K562 (cell line): ENCODE measurements around the gene SNRNP40.

ENCODE experiments used
- BMI1 ChIP-seq: fragments of 150-350 bp; IDR thresholded peaks from 2 replicates; pipeline ENCODE4 v1.6.1; 2014; ENCODE audit warnings: low read length
- BRCA1 ChIP-seq, 2 experiments: fragments of 450-650 bp in 1 of 2; sonication (generic) in 1 of 2; formaldehyde crosslinking in 1 of 2; IDR thresholded peaks; 2 replicates each; pipeline versions ENCODE4 v1.5.0 to v1.6.1; 2017 to 2020; ENCODE audit warnings: mild to moderate bottlenecking in 1 of 2, missing genetic modification reagents in 1 of 2
- ELK1 ChIP-seq: sonication (generic); formaldehyde crosslinking; IDR thresholded peaks from 2 replicates; pipeline ENCODE4 v1.8.1; 2022; ENCODE audit warnings: missing genetic modification reagents
- EZH2 ChIP-seq: IDR thresholded peaks from 2 replicates; pipeline ENCODE4 v1.6.1; 2012; ENCODE audit warnings: low read depth, mild to moderate bottlenecking, inconsistent platforms, low read length, borderline replicate concordance
- PCBP1 ChIP-seq: fragments of 200-400 bp; formaldehyde crosslinking; IDR thresholded peaks from 2 replicates; pipeline ENCODE4 v1.6.1; 2018; ENCODE audit warnings: mild to moderate bottlenecking, low read depth, low read length; ENCODE audit not compliant: poor library complexity, severe bottlenecking
- PHF21A ChIP-seq: fragments of 450-650 bp; IDR thresholded peaks from 2 replicates; pipeline ENCODE4 v1.6.1; 2017; ENCODE audit warnings: low read depth, borderline replicate concordance
- ZC3H8 ChIP-seq: fragments of 450-650 bp; IDR thresholded peaks from 2 replicates; pipeline ENCODE4 v1.6.1; 2017
- ZNF239 ChIP-seq: fragments of 250-450 bp; sonication (Bioruptor Pico); IDR thresholded peaks from 2 replicates; pipeline ENCODE4 v1.4.0; 2020; ENCODE audit warnings: mild to moderate bottlenecking
- ZNF282 ChIP-seq: sonication (generic); formaldehyde crosslinking; IDR thresholded peaks from 2 replicates; pipeline ENCODE4 v1.8.1; 2023; ENCODE audit warnings: missing genetic modification reagents
- TF ChIP-seq, protein P1 (sequence below): conservative IDR thresholded peaks from 2 replicates; pipeline ENCODE4 v1.6.1; 2011; ENCODE audit warnings: low read depth, mild to moderate bottlenecking, low read length; ENCODE audit not compliant: control insufficient read depth

DNA sequence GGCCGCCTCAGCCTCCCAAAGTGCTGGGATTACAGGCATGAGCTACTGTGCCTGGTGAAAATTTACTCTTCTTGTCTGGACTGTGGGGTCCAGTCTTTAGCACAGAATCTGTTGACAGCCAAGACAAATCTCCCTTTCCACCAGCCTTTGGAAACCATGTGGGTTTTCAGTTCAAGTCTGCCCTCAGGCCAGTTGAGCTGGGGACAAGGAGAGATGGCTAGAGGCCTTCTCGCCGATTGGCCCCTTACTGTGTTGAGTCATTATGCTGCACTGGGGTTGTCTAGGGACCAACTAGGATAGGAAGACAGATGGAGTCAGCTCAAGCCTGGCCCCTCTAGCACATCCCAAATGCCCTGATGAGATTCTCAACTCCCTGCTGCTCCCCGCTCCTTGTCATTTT lies 48.3 kb downstream of the SNRNP40 start:
- TF ChIP-seq PCBP1 (no peak), ZNF282 (CRISPR knock-in tag) (no peak), BRCA1 (IDR thresholded peaks at IDR 0.05) (no peak), BRCA1 (CRISPR knock-in tag; IDR thresholded peaks at IDR 0.05) (no peak), ELK1 (no peak), ZC3H8 (no peak), BMI1 (no peak), EZH2 (no peak), PHF21A (no peak), ZNF239 (CRISPR knock-in tag) (no peak)
- TF ChIP-seq, protein P1, sequence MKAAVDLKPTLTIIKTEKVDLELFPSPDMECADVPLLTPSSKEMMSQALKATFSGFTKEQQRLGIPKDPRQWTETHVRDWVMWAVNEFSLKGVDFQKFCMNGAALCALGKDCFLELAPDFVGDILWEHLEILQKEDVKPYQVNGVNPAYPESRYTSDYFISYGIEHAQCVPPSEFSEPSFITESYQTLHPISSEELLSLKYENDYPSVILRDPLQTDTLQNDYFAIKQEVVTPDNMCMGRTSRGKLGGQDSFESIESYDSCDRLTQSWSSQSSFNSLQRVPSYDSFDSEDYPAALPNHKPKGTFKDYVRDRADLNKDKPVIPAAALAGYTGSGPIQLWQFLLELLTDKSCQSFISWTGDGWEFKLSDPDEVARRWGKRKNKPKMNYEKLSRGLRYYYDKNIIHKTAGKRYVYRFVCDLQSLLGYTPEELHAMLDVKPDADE, result no peak
